Measurements from ENCODE around the gene RFNG. TPM values are rescaled to one million over a fixed set of nuclear protein-coding genes. Genes with fewer than 3 reads are reported as not detected.
A peak's percentile ranks its signal among the peaks of the same experiment; 100 is the strongest.

The RFNG gene
- total and polyA plus RNA-seq, 4 donors, result 29.1 to 38.2 (median 36.1) TPM

- Histone ChIP-seq H3K9me3 (ENCODE audit: control insufficient read depth in 4 of 4, insufficient read depth in 3 of 4, low read length in 3 of 4) (no peaks in the 10 kb centered on the region), H3K36me3 (ENCODE audit: control insufficient read depth in 4 of 4, insufficient read depth in 4 of 4, low read length in 4 of 4) (peaks cover 0 to 28% (median 15%) of the 10 kb centered on the region in 4 donors), H3K4me3 (peak overlapping the region; percentile 74), H3K27ac (ENCODE audit: low read depth in 1 of 2, low read length in 1 of 2) (peak overlapping the region; percentile 88 to 91), H3K27me3 (ENCODE audit: control insufficient read depth in 3 of 3, insufficient read depth in 3 of 3, low read length in 2 of 3) (no peaks in the 10 kb centered on the region), H3K4me1 (ENCODE audit: control insufficient read depth in 5 of 5, insufficient read depth in 5 of 5, low read length in 5 of 5) (peaks cover 0 to 24% (median 9%) of the 10 kb centered on the region in 5 donors), H3K9ac (ENCODE audit: insufficient read depth in 1 of 2, low read length in 2 of 2) (no peak overlapping the region)
- ATAC-seq (ENCODE audit: insufficient read depth, low FRiP score) (no peak), DNase-seq (no peak)
- WGBS, 2 donors, result 0 to 1% methylated on average over 7 to 36 of the region's 36 CpGs
- TF ChIP-seq CTCF (IDR thresholded peaks at IDR 0.05; ENCODE audit: control extremely low read depth, extremely low read depth), result no peak
These were observed 46.2 kb upstream of the RFNG start for GRCh38 chr17:82097919-82098168.

- WGBS, 2 donors, result 1 to 3% methylated on average over 55 to 77 of the region's 77 CpGs
- peak overlapping the region in 1 of 2 donors; percentile 58 for H3K9ac ChIP-seq (ENCODE audit: insufficient read depth in 1 of 2, low read length in 2 of 2)
- H3K36me3 ChIP-seq (ENCODE audit: control insufficient read depth in 4 of 4, insufficient read depth in 4 of 4, low read length in 4 of 4), result peaks cover 0 to 32% (median 15%) of the 10 kb centered on the region in 4 donors
- DNase-seq (peak; percentile 29 to 61 (median 51)), ATAC-seq (ENCODE audit: insufficient read depth, low FRiP score) (no peak)
- H3K27ac ChIP-seq (ENCODE audit: low read depth in 1 of 2, low read length in 1 of 2), result peak overlapping the region; percentile 88 to 91
- TF ChIP-seq CTCF (IDR thresholded peaks at IDR 0.05; ENCODE audit: control extremely low read depth, extremely low read depth), result no peak
- H3K27me3 ChIP-seq (ENCODE audit: control insufficient read depth in 3 of 3, insufficient read depth in 3 of 3, low read length in 2 of 3), result no peaks in the 10 kb centered on the region
- H3K4me3 ChIP-seq, result peak overlapping the region; percentile 74
- H3K4me1 ChIP-seq (ENCODE audit: control insufficient read depth in 5 of 5, insufficient read depth in 5 of 5, low read length in 5 of 5), result peaks cover 0 to 24% (median 9%) of the 10 kb centered on the region in 5 donors
- no peaks in the 10 kb centered on the region for H3K9me3 ChIP-seq (ENCODE audit: control insufficient read depth in 4 of 4, insufficient read depth in 3 of 4, low read length in 3 of 4)
These were observed 45.7 kb upstream of the RFNG start for GRCh38 chr17:82097184-82097918.

GRCh38 chr17:82096709-82097183 lies 45.1 kb upstream of the RFNG start:
- H3K27ac ChIP-seq (ENCODE audit: low read depth in 1 of 2, low read length in 1 of 2), result peak overlapping the region in 1 of 2 donors; percentile 88
- H3K4me3 ChIP-seq, result peak overlapping the region; percentile 74
- DNase-seq (no peak), ATAC-seq (ENCODE audit: insufficient read depth, low FRiP score) (no peak)
- no peaks in the 10 kb centered on the region for H3K27me3 ChIP-seq (ENCODE audit: control insufficient read depth in 3 of 3, insufficient read depth in 3 of 3, low read length in 2 of 3)
- H3K9me3 ChIP-seq (ENCODE audit: control insufficient read depth in 4 of 4, insufficient read depth in 3 of 4, low read length in 3 of 4), result no peaks in the 10 kb centered on the region
- peaks cover 0 to 24% (median 9%) of the 10 kb centered on the region in 5 donors for H3K4me1 ChIP-seq (ENCODE audit: control insufficient read depth in 5 of 5, insufficient read depth in 5 of 5, low read length in 5 of 5)
- peak overlapping the region in 1 of 2 donors; percentile 58 for H3K9ac ChIP-seq (ENCODE audit: insufficient read depth in 1 of 2, low read length in 2 of 2)
- no peak for TF ChIP-seq CTCF (IDR thresholded peaks at IDR 0.05; ENCODE audit: control extremely low read depth, extremely low read depth)
- peaks cover 0 to 38% (median 15%) of the 10 kb centered on the region in 4 donors for H3K36me3 ChIP-seq (ENCODE audit: control insufficient read depth in 4 of 4, insufficient read depth in 4 of 4, low read length in 4 of 4)
- WGBS, 2 donors, result 62 to 75% methylated on average over 8 of the region's 8 CpGs

All from lung (tissue), 12 donors.